GM10266 (cell line): ENCODE results near the gene DSTYK.

ENCODE experiments used
- DNase-seq: peaks from one replicate; pipeline ENCODE4 v3.0.0; 2012; ENCODE audit errors: extremely low spot score
- CTCF ChIP-seq: IDR thresholded peaks from 2 replicates; pipeline ENCODE4 v1.5.1; 2012; ENCODE audit warnings: mild to moderate bottlenecking, low read depth; ENCODE audit not compliant: control insufficient read depth, insufficient read depth; ENCODE audit errors: missing control alignments

The DSTYK gene

DNA sequence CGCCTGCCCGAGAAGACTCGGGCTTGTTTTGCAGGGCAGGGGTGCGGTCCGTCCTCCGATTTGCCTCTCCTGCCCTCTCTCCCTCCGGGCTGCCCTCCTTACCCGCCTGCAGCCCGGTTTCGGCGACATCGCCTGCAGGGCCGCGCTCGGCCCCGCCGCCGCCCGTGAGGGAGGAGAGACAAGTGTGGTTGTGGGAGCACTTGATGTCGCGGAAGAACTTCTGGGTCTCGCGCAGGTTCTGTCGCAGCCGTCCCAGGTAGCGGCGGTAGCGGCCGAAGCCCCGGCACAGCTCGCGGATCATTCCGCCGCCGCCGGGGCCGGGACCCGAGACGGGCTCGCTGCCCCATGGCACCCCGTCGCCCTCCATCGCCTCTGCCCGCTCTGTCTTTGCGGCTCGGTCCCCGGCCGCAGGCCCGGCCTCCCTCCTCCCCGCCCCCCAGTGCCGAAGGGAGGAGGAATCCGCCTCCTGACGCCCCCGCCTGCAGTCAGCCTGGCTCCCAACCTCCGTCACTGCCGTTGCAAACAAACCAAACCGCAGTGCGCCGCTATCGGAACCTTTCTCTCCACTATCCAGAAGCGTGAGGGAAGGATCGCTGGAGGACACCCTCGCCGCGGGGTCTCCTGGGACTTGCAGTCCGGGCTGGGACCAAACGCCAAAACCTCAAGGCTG lies at the start of gene DSTYK:
DSTYK (minus strand) TSS at position 534 of the 670 bp plus-strand sequence; CDS start at position 367, 167 bp downstream.
- DNase-seq: peak; percentile 89
- no peak for TF ChIP-seq CTCF

GRCh38 chr1:205259998-205260397 lies 48.5 kb upstream of the DSTYK start:
- no peak for DNase-seq
- no peak for TF ChIP-seq CTCF

DNA sequence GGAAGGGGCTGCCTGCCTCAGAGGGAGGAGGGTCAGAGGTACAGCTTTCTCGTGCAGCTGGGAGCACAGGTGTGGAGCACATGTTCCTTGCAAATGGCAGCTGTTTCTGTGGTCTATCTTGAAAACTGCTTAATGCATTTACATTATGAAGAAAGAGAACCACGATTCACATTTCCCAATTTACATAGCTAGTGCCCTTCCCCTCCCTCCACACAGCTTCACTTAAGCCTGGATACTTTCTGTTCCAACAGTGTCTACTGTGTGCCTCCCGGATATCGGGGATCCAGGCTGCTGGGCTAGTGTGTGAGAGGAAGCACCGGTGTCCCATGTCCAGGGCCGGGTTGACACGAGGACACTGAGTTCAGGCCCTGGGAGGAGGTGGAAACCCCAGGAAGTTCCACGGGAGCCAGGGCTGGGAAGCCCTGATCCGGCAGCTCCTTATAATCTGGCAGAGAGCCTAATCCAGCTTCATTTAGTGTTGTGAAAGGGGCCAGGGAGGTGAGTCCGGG lies 47.9 kb upstream of the DSTYK start:
- TF ChIP-seq CTCF: no peak
- DNase-seq: no peak

DNA sequence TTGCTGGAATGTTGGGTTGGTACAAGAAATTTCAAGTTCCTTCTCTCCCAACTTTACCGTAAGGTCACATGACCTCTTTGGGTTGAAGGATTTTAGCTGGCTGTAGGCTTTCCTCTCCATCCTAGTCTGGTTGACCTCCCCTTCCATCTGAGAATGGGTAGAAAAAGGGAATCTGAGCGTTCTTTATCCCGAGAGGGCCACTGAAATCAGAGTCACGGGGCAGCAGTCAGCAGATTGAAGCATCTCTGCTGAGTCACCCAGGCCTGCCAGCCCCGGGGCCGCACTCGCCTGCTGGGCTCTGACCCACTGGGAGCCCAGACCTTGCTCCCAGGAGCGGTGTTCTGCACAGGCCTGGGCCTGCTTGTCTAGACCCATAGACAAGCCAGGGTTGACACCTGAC lies 47.2 kb upstream of the DSTYK start:
- TF ChIP-seq CTCF: no peak
- no peak for DNase-seq

GRCh38 chr1:205258261-205258691 lies 46.8 kb upstream of the DSTYK start:
- no peak for DNase-seq
- TF ChIP-seq CTCF: no peak

DNA sequence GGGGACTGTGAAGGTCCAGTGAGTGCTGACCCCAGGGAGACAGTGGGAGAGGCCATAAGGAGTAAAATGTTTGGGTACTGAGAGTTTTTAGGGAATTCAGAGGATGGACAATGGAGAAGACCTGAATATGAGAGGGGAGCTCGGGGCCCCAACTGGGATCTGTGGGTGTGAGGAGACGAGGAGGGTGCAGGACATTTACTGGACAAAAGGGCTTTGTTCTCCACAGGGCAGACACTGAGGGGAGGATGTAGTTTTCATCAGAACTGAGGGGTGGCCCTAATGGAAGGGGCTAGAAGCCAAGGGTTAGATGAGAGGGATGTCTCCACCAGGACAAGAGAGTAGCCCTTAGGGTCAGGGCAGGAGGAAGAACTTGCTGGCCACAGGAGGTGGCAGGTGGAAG lies 46.2 kb upstream of the DSTYK start:
- TF ChIP-seq CTCF: no peak
- no peak for DNase-seq

- TF ChIP-seq CTCF: no peak
- no peak for DNase-seq
These were observed 45.6 kb upstream of the DSTYK start for GRCh38 chr1:205256951-205257625.
